IMR-90 (cell line): ENCODE results near the gene MICAL3. TPM values are rescaled to one million over a fixed set of nuclear protein-coding genes. Genes with fewer than 3 reads are reported as not detected.

Experiments used
- ATAC-seq: fragments of 200-7000 bp; cut with Tn5 transposase; 2 replicates; pipeline ENCODE4 v1.9.1; 2020; ENCODE audit warnings: low read depth, mild to moderate bottlenecking, moderate library complexity
- BruUV-seq: library from RNA; stranded (reverse); fragments of 400-500 nt; replicated peaks from 2 replicates; lab custom pipeline; 2021; lab: Mats Ljungman, UMichigan
- CTCF ChIA-PET: fragments of 300-600 bp; formaldehyde crosslinking; extraction: SDS; loops from one replicate; lab custom pipeline; 2021; ENCODE audit warnings: antibody characterized with exemption; lab: Yijun Ruan, JAX
- POLR2A ChIA-PET: fragments of 300-600 bp; sonication (Branson Sonifier 250); formaldehyde crosslinking; loops from one replicate; lab custom pipeline; 2022; ENCODE audit warnings: antibody characterized with exemption; ENCODE audit not compliant: unreplicated experiment; lab: Charles Lee
- DNase-seq: peaks from one replicate; pipeline ENCODE4 v3.0.0; 2013
- H2AFZ ChIP-seq: replicated peaks from 2 replicates; pipeline ENCODE3; 2013; ENCODE audit warnings: low read length, mild to moderate bottlenecking; ENCODE audit not compliant: poor library complexity
- H2AK5ac ChIP-seq: 2 replicates; pipeline ENCODE4 v1.6.1; 2013; ENCODE audit warnings: low read depth, low read length, inconsistent platforms
- H2AK9ac ChIP-seq: replicated peaks from 2 replicates; pipeline ENCODE3; 2013; ENCODE audit warnings: mild to moderate bottlenecking, low read depth, low read length, moderate library complexity; ENCODE audit not compliant: poor library complexity
- H2BK120ac ChIP-seq: 2 replicates; pipeline ENCODE4 v1.6.1; 2013; ENCODE audit warnings: low read depth, low read length, inconsistent platforms
- H2BK15ac ChIP-seq: 3 replicates; pipeline ENCODE4 v1.6.1; 2013; ENCODE audit warnings: low read depth, low read length, inconsistent platforms
- H2BK20ac ChIP-seq: 2 replicates; pipeline ENCODE4 v1.6.1; 2013; ENCODE audit warnings: low read depth, mild to moderate bottlenecking, inconsistent platforms, low read length, moderate library complexity
- H2BK5ac ChIP-seq: 2 replicates; pipeline ENCODE4 v1.6.1; 2013; ENCODE audit warnings: mild to moderate bottlenecking, low read depth, low read length, inconsistent platforms; ENCODE audit not compliant: poor library complexity, severe bottlenecking
- H3K14ac ChIP-seq: replicated peaks from 2 replicates; pipeline ENCODE4 v1.6.1; 2013; ENCODE audit warnings: low read depth, low read length, inconsistent platforms
- H3K18ac ChIP-seq: 2 replicates; pipeline ENCODE4 v1.6.1; 2013; ENCODE audit warnings: low read depth, low read length, control low read depth
- H3K23ac ChIP-seq: 2 replicates; pipeline ENCODE4 v1.6.1; 2013; ENCODE audit warnings: low read depth, low read length, inconsistent platforms
- H3K27ac ChIP-seq: 2 replicates; pipeline ENCODE4 v1.5.1; 2013; ENCODE audit warnings: mild to moderate bottlenecking, control low read depth, low read length; ENCODE audit not compliant: insufficient read depth
- H3K27me3 ChIP-seq: 2 replicates; pipeline ENCODE4 v1.6.1; 2013; ENCODE audit warnings: low read length; ENCODE audit not compliant: control insufficient read depth, insufficient read depth
- H3K36me3 ChIP-seq: 2 replicates; pipeline ENCODE4 v1.6.1; 2013; ENCODE audit warnings: low read length, mixed read lengths; ENCODE audit not compliant: control insufficient read depth, insufficient read depth
- H3K4ac ChIP-seq: 2 replicates; pipeline ENCODE4 v1.6.1; 2013; ENCODE audit warnings: low read depth, low read length, inconsistent platforms
- H3K4me1 ChIP-seq: 2 replicates; pipeline ENCODE4 v1.6.1; 2013; ENCODE audit warnings: low read length, mixed read lengths; ENCODE audit not compliant: control insufficient read depth, insufficient read depth
- H3K4me2 ChIP-seq: 2 replicates; pipeline ENCODE4 v1.6.1; 2013; ENCODE audit warnings: low read depth, mild to moderate bottlenecking, control low read depth, low read length, moderate library complexity
- H3K4me3 ChIP-seq: 2 replicates; pipeline ENCODE4 v1.5.1; 2013; ENCODE audit warnings: low read depth, mild to moderate bottlenecking, control low read depth, low read length, moderate library complexity; ENCODE audit not compliant: insufficient read depth
- H3K56ac ChIP-seq: 2 replicates; pipeline ENCODE4 v1.6.1; 2013; ENCODE audit warnings: low read length, inconsistent platforms; ENCODE audit not compliant: insufficient read depth; ENCODE audit errors: extremely low read depth
- H3K79me1 ChIP-seq, 2 experiments: 2 replicates each; pipeline ENCODE4 v1.6.1; 2013; ENCODE audit warnings: low read length in 2 of 2, inconsistent platforms in 1 of 2, low read depth in 1 of 2
- H3K9ac ChIP-seq: 2 replicates; pipeline ENCODE4 v1.6.1; 2013; ENCODE audit warnings: low read depth, low read length, control low read depth
- H3K9me1 ChIP-seq: 2 replicates; pipeline ENCODE4 v1.6.1; 2013; ENCODE audit warnings: low read length, inconsistent platforms; ENCODE audit not compliant: insufficient read depth
- H3K9me3 ChIP-seq: 2 replicates; pipeline ENCODE4 v1.6.1; 2013; ENCODE audit warnings: low read length; ENCODE audit not compliant: control insufficient read depth, insufficient read depth
- H4K20me1 ChIP-seq: 2 replicates; pipeline ENCODE4 v1.6.1; 2013; ENCODE audit warnings: low read length, inconsistent platforms; ENCODE audit not compliant: insufficient read depth
- H4K5ac ChIP-seq: 2 replicates; pipeline ENCODE4 v1.6.1; 2013; ENCODE audit warnings: mild to moderate bottlenecking, low read depth, low read length, control low read depth
- H4K8ac ChIP-seq, 2 experiments: 2 replicates each; pipeline ENCODE4 v1.6.1; 2013; ENCODE audit warnings: low read depth in 2 of 2, low read length in 2 of 2, control low read depth in 1 of 2, inconsistent platforms in 1 of 2
- H4K91ac ChIP-seq: 2 replicates; pipeline ENCODE4 v1.6.1; 2013; ENCODE audit warnings: low read depth, low read length, inconsistent platforms; ENCODE audit not compliant: insufficient read depth
- BHLHE40 ChIP-seq: fragments of 150-350 bp; IDR thresholded peaks from 2 replicates; pipeline ENCODE4 v1.6.1; 2016; ENCODE audit warnings: mild to moderate bottlenecking, low read depth, low read length
- CEBPB ChIP-seq: IDR thresholded peaks from 2 replicates; pipeline ENCODE4 v1.6.1; 2012; ENCODE audit warnings: low read depth, low read length, improper control_type of control experiment
- CHD1 ChIP-seq: IDR thresholded peaks from 2 replicates; pipeline ENCODE4 v1.6.1; 2012; ENCODE audit warnings: low read depth, low read length, improper control_type of control experiment
- CTCF ChIP-seq: conservative IDR thresholded peaks from 2 replicates; pipeline ENCODE4 v1.5.1; 2012; ENCODE audit warnings: mild to moderate bottlenecking, low read depth, low read length, improper control_type of control experiment
- MAFK ChIP-seq: IDR thresholded peaks from 2 replicates; pipeline ENCODE4 v1.6.1; 2012; ENCODE audit warnings: low read depth, low read length, improper control_type of control experiment
- MAZ ChIP-seq: IDR thresholded peaks from 2 replicates; pipeline ENCODE4 v1.6.1; 2012; ENCODE audit warnings: low read depth, mild to moderate bottlenecking, low read length, improper control_type of control experiment, moderate library complexity, borderline replicate concordance
- MXI1 ChIP-seq: IDR thresholded peaks from 2 replicates; pipeline ENCODE4 v1.6.1; 2012; ENCODE audit warnings: low read depth, mild to moderate bottlenecking, low read length, moderate library complexity, borderline replicate concordance
- NFE2L2 ChIP-seq: fragments of 150-350 bp; IDR thresholded peaks from 2 replicates; pipeline ENCODE4 v1.6.1; 2016; ENCODE audit warnings: low read depth, mild to moderate bottlenecking, low read length
- POLR2A ChIP-seq: IDR thresholded peaks from 2 replicates; pipeline ENCODE4 v1.6.1; 2012; ENCODE audit warnings: mild to moderate bottlenecking, low read depth, low read length
- RAD21 ChIP-seq: IDR thresholded peaks from 2 replicates; pipeline ENCODE4 v1.6.1; 2012; ENCODE audit warnings: low read length, improper control_type of control experiment
- RCOR1 ChIP-seq: IDR thresholded peaks from 2 replicates; pipeline ENCODE4 v1.6.1; 2012; ENCODE audit warnings: mild to moderate bottlenecking, low read length, improper control_type of control experiment; ENCODE audit not compliant: insufficient replicate concordance
- RFX5 ChIP-seq: IDR thresholded peaks from 2 replicates; pipeline ENCODE4 v1.8.0; 2012; ENCODE audit warnings: low read depth, mild to moderate bottlenecking, low read length, moderate library complexity
- SMC3 ChIP-seq: fragments of 150-350 bp; IDR thresholded peaks from 2 replicates; pipeline ENCODE4 v1.6.1; 2016; ENCODE audit warnings: low read depth, mild to moderate bottlenecking, antibody characterized with exemption, low read length, moderate library complexity
- USF2 ChIP-seq: fragments of 150-350 bp; IDR thresholded peaks from 2 replicates; pipeline ENCODE4 v1.6.1; 2017; ENCODE audit warnings: mild to moderate bottlenecking, antibody characterized with exemption, low read length, low read depth
- WGBS, 2 experiments: methylation state at CpG; one replicate each; pipeline versions ENCODE4 v1.1.5 to v1.1.7; 2013; ENCODE audit warnings: missing lambda C conversion rate in 2 of 2; ENCODE audit not compliant: insufficient read length in 1 of 2; ENCODE audit errors: extremely low coverage in 2 of 2; 5-methylcytosine and 5-hydroxymethylcytosine counted together
- dilution Hi-C: fragments of 300-500 bp; cut with HindIII; formaldehyde crosslinking; loops from one replicate; pipeline ENCODE4 v1.14.3; 2018; ENCODE audit warnings: low sequenced_read_pairs; ENCODE audit not compliant: unreplicated experiment
- in situ Hi-C: fragments of 300-500 bp; cut with MboI; formaldehyde crosslinking; loops from 3 replicates; pipeline ENCODE4 v1.14.3; 2019; ENCODE audit warnings: low sequenced_read_pairs, inconsistent platforms, mixed read lengths
- intact Hi-C: fragments of 100-400 bp; cut with micrococcal nuclease; formaldehyde crosslinking; loops from 2 replicates; pipeline ENCODE4 v1.10.0; 2022
- polyA plus RNA-seq, 3 experiments: library from polyadenylated mRNA; depleted of rRNA; stranded (reverse); fragments of >200 nt; gene quantifications; 2 replicates each; pipeline ENCODE4 v1.2.3, GENCODE V29; 2012; ENCODE audit warnings: low replicate concordance in 1 of 3
- total RNA-seq: library from RNA; depleted of rRNA; stranded (reverse); fragments of >200 nt; gene quantifications from 2 replicates; pipeline ENCODE4 v1.2.3, GENCODE V29; 2012
- TF ChIP-seq, protein P1 (sequence below): fragments of 150-350 bp; IDR thresholded peaks from 2 replicates; pipeline ENCODE4 v1.6.1; 2016; ENCODE audit warnings: low read depth, mild to moderate bottlenecking, low read length, moderate library complexity, borderline replicate concordance

MICAL3 gene
- total and polyA plus RNA-seq, 2 of the 4 experiments (the other 2 are of a cell fraction): 17.6 to 26.8 TPM

- Histone ChIP-seq H3K18ac (no peak overlapping the region), H3K27me3 (no peaks in the 10 kb centered on the region), H2BK15ac (no peak overlapping the region), H3K9me3 (no peaks in the 10 kb centered on the region), H3K4ac (no peak overlapping the region), H2BK5ac (no peak overlapping the region), H3K56ac (no peak overlapping the region), H3K14ac (no peak overlapping the region), H2AFZ (no peak overlapping the region), H3K4me2 (no peak overlapping the region), H3K36me3 (peaks cover 46% of the 10 kb centered on the region), H4K20me1 (no peaks in the 10 kb centered on the region), H3K27ac (no peak overlapping the region), H4K8ac (no peak overlapping the region), H2AK9ac (no peak overlapping the region), H3K4me1 (no peaks in the 10 kb centered on the region), H3K4me3 (no peak overlapping the region), H3K79me1 (no peaks in the 10 kb centered on the region; a peak in 1 of 4 replicates), H2AK5ac (no peak overlapping the region), H2BK20ac (no peak overlapping the region), H4K5ac (no peak overlapping the region), H4K91ac (no peak overlapping the region), H2BK120ac (no peak overlapping the region), H3K23ac (no peak overlapping the region), H3K9me1 (peaks cover 3% of the 10 kb centered on the region; the same call in 1 of the 2 replicates), H3K9ac (no peak overlapping the region)
- in situ Hi-C loops (no loop called here), dilution Hi-C loops (no loop called here), intact Hi-C loops (no loop called here)
- ChIA-PET CTCF (no interaction called here), POLR2A (no interaction called here)
- WGBS, 2 experiments: no CpG with 5 or more reads among the region's 5 CpGs
- ATAC-seq (no peak), DNase-seq (no peak)
- BruUV-seq: no TSS peak
- no peak for TF ChIP-seq MAFK
- TF ChIP-seq MXI1: no peak
- TF ChIP-seq USF2: no peak
- TF ChIP-seq BHLHE40: no peak
- TF ChIP-seq POLR2A: no peak
- TF ChIP-seq MAZ: no peak
- no peak for TF ChIP-seq CEBPB
- no peak for TF ChIP-seq CHD1
- TF ChIP-seq, protein P1, sequence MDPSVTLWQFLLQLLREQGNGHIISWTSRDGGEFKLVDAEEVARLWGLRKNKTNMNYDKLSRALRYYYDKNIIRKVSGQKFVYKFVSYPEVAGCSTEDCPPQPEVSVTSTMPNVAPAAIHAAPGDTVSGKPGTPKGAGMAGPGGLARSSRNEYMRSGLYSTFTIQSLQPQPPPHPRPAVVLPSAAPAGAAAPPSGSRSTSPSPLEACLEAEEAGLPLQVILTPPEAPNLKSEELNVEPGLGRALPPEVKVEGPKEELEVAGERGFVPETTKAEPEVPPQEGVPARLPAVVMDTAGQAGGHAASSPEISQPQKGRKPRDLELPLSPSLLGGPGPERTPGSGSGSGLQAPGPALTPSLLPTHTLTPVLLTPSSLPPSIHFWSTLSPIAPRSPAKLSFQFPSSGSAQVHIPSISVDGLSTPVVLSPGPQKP: no peak
- TF ChIP-seq NFE2L2: no peak
- no peak for TF ChIP-seq RCOR1
- TF ChIP-seq SMC3: no peak
- TF ChIP-seq RFX5: no peak
- no peak for TF ChIP-seq RAD21
- no peak for TF ChIP-seq CTCF
Measured at GRCh38 chr22:17866127-17866526, 158.2 kb downstream of the MICAL3 start.
